ENCODE results near the gene NOSTRIN. TPM values are rescaled to one million over a fixed set of nuclear protein-coding genes. Genes with fewer than 3 reads are reported as not detected.
"Not testable (repeated sequence)": the region's sequence is repeated elsewhere in the genome, so short reads cannot be mapped to it uniquely, and the experiment has no call there.

The NOSTRIN gene
- polyA plus RNA-seq, 1 donor from 2014 or later = not detected

GRCh38 chr2:168867164-168867563 is 64.7 kb downstream of the NOSTRIN start:
- H3K9me3 Mint-ChIP-seq, H3K27me3 Mint-ChIP-seq, H3K36me3 Mint-ChIP-seq, H3K4me1 Mint-ChIP-seq, H3K4me3 Mint-ChIP-seq, H3K27ac Mint-ChIP-seq: not testable (repeated sequence)

- not testable (repeated sequence) for H3K9me3 Mint-ChIP-seq, H3K4me3 Mint-ChIP-seq, H3K36me3 Mint-ChIP-seq, H3K4me1 Mint-ChIP-seq, H3K27ac Mint-ChIP-seq, H3K27me3 Mint-ChIP-seq
Measured at GRCh38 chr2:168870369-168870768, 67.9 kb downstream of the NOSTRIN start.

- not testable (repeated sequence) for H3K9me3 Mint-ChIP-seq, H3K4me1 Mint-ChIP-seq, H3K27me3 Mint-ChIP-seq, H3K4me3 Mint-ChIP-seq, H3K27ac Mint-ChIP-seq, H3K36me3 Mint-ChIP-seq
Measured at GRCh38 chr2:168870824-168871223, 68.4 kb downstream of the NOSTRIN start.

- no peak overlapping the region for H3K27ac Mint-ChIP-seq
- H3K4me3 Mint-ChIP-seq = no peak overlapping the region
- H3K27me3 Mint-ChIP-seq = no peaks in the 10 kb centered on the region
- H3K4me1 Mint-ChIP-seq = peaks cover 0 to 4% (median 0%) of the 10 kb centered on the region in 3 donors
- H3K36me3 Mint-ChIP-seq = no peaks in the 10 kb centered on the region
- no peaks in the 10 kb centered on the region for H3K9me3 Mint-ChIP-seq
Measured at GRCh38 chr2:168874368-168875054, 72.1 kb downstream of the NOSTRIN start.

GRCh38 chr2:168882163-168882562 is 79.7 kb downstream of the NOSTRIN start:
- not testable (repeated sequence) for H3K9me3 Mint-ChIP-seq, H3K36me3 Mint-ChIP-seq, H3K4me1 Mint-ChIP-seq, H3K27me3 Mint-ChIP-seq, H3K4me3 Mint-ChIP-seq
- peak overlapping the region in 1 of 3 donors; percentile 37 for H3K27ac Mint-ChIP-seq

- Mint-ChIP-seq H3K27me3 (no peaks in the 10 kb centered on the region), H3K4me3 (no peak overlapping the region), H3K4me1 (peaks cover 2 to 5% (median 3%) of the 10 kb centered on the region in 3 donors), H3K9me3 (no peaks in the 10 kb centered on the region), H3K27ac (no peak overlapping the region), H3K36me3 (peaks cover 1% of the 10 kb centered on the region)
Measured at GRCh38 chr2:168884975-168885374, 82.5 kb downstream of the NOSTRIN start.

GRCh38 chr2:168889635-168890005 is 87.2 kb downstream of the NOSTRIN start:
- peak overlapping the region in 3 of 4 donors; percentile 89 to 98 (median 96) for H3K4me3 Mint-ChIP-seq
- no peak overlapping the region for H3K27ac Mint-ChIP-seq
- peaks cover 6 to 10% (median 9%) of the 10 kb centered on the region in 3 donors for H3K4me1 Mint-ChIP-seq
- no peaks in the 10 kb centered on the region for H3K9me3 Mint-ChIP-seq
- peaks cover 5% of the 10 kb centered on the region for H3K27me3 Mint-ChIP-seq
- peaks cover 3% of the 10 kb centered on the region for H3K36me3 Mint-ChIP-seq

- H3K9me3 Mint-ChIP-seq = no peaks in the 10 kb centered on the region
- peaks cover 5% of the 10 kb centered on the region for H3K27me3 Mint-ChIP-seq
- peak within 1 kb of the TSS; percentile 80 to 98 (median 92) for H3K4me3 Mint-ChIP-seq
- peak within 1 kb of the TSS in 1 of 3 donors; percentile 87 for H3K27ac Mint-ChIP-seq
- H3K4me1 Mint-ChIP-seq = peaks cover 6 to 10% (median 9%) of the 10 kb centered on the region in 3 donors
- peaks cover 2% of the 10 kb centered on the region for H3K36me3 Mint-ChIP-seq
Measured at GRCh38 chr2:168890006-168890782, 87.8 kb downstream of the NOSTRIN start, which contains the start of gene SPC25. SPC25 (minus strand) TSS chr2:168890430; CDS start chr2:168889519, 911 bp downstream.

GRCh38 chr2:168892327-168892726 is 89.9 kb downstream of the NOSTRIN start:
- Mint-ChIP-seq H3K27me3 (peaks cover 5% of the 10 kb centered on the region), H3K27ac (no peak overlapping the region), H3K4me1 (peaks cover 6 to 10% (median 9%) of the 10 kb centered on the region in 3 donors), H3K4me3 (no peak overlapping the region), H3K9me3 (no peaks in the 10 kb centered on the region), H3K36me3 (peaks cover 2% of the 10 kb centered on the region)

GRCh38 chr2:168894101-168894500 is 91.7 kb downstream of the NOSTRIN start:
- no peak overlapping the region for H3K27ac Mint-ChIP-seq
- H3K27me3 Mint-ChIP-seq = peaks cover 5% of the 10 kb centered on the region
- no peak overlapping the region for H3K4me3 Mint-ChIP-seq
- no peaks in the 10 kb centered on the region for H3K9me3 Mint-ChIP-seq
- peaks cover 2% of the 10 kb centered on the region for H3K36me3 Mint-ChIP-seq
- H3K4me1 Mint-ChIP-seq = peaks cover 6 to 11% (median 9%) of the 10 kb centered on the region in 3 donors

- H3K4me3 Mint-ChIP-seq = no peak overlapping the region
- H3K27ac Mint-ChIP-seq = no peak overlapping the region
- H3K4me1 Mint-ChIP-seq = peaks cover 6 to 12% (median 9%) of the 10 kb centered on the region in 3 donors
- H3K9me3 Mint-ChIP-seq = no peaks in the 10 kb centered on the region
- H3K36me3 Mint-ChIP-seq = peaks cover 2% of the 10 kb centered on the region
- H3K27me3 Mint-ChIP-seq = peaks cover 5% of the 10 kb centered on the region
Measured at GRCh38 chr2:168894720-168895119, 92.3 kb downstream of the NOSTRIN start.

- Mint-ChIP-seq H3K9me3 (no peaks in the 10 kb centered on the region), H3K4me3 (no peak overlapping the region), H3K4me1 (peaks cover 0 to 2% (median 1%) of the 10 kb centered on the region in 3 donors), H3K36me3 (no peaks in the 10 kb centered on the region), H3K27me3 (peaks cover 4% of the 10 kb centered on the region), H3K27ac (no peak overlapping the region)
Measured at GRCh38 chr2:168895771-168896170, 93.3 kb downstream of the NOSTRIN start.

- Mint-ChIP-seq H3K27me3 (peaks cover 9% of the 10 kb centered on the region), H3K36me3 (no peaks in the 10 kb centered on the region), H3K27ac (no peak overlapping the region), H3K9me3 (no peaks in the 10 kb centered on the region), H3K4me1 (peaks cover 0 to 2% (median 0%) of the 10 kb centered on the region in 3 donors), H3K4me3 (no peak overlapping the region)
Measured at GRCh38 chr2:168896783-168897182, 94.3 kb downstream of the NOSTRIN start.

GRCh38 chr2:168897449-168897848 is 95.0 kb downstream of the NOSTRIN start:
- H3K36me3 Mint-ChIP-seq = no peaks in the 10 kb centered on the region
- H3K4me1 Mint-ChIP-seq = peaks cover 0 to 2% (median 0%) of the 10 kb centered on the region in 3 donors
- H3K27me3 Mint-ChIP-seq = peaks cover 8% of the 10 kb centered on the region
- no peak overlapping the region for H3K27ac Mint-ChIP-seq
- no peak overlapping the region for H3K4me3 Mint-ChIP-seq
- no peaks in the 10 kb centered on the region for H3K9me3 Mint-ChIP-seq

- Mint-ChIP-seq H3K4me1 (peaks cover 0 to 2% (median 0%) of the 10 kb centered on the region in 3 donors), H3K9me3 (no peaks in the 10 kb centered on the region), H3K36me3 (no peaks in the 10 kb centered on the region), H3K27me3 (peaks cover 8% of the 10 kb centered on the region), H3K27ac (no peak within 1 kb of the TSS), H3K4me3 (no peak within 1 kb of the TSS)
Measured at GRCh38 chr2:168901003-168901402, 98.6 kb downstream of the NOSTRIN start, which contains the start of gene G6PC2. G6PC2 (plus strand) TSS chr2:168901291; CDS start chr2:168901332, 41 bp downstream.
